Measurements from ENCODE around the gene CYP1A2. TPM values are rescaled to one million over a fixed set of nuclear protein-coding genes. Genes with fewer than 3 reads are reported as not detected.
"Not testable (repeated sequence)": the region's sequence is repeated elsewhere in the genome, so short reads cannot be mapped to it uniquely, and the experiment has no call there.

Gene CYP1A2
- total RNA-seq, 1 donor from 2014 or later = not detected

DNA sequence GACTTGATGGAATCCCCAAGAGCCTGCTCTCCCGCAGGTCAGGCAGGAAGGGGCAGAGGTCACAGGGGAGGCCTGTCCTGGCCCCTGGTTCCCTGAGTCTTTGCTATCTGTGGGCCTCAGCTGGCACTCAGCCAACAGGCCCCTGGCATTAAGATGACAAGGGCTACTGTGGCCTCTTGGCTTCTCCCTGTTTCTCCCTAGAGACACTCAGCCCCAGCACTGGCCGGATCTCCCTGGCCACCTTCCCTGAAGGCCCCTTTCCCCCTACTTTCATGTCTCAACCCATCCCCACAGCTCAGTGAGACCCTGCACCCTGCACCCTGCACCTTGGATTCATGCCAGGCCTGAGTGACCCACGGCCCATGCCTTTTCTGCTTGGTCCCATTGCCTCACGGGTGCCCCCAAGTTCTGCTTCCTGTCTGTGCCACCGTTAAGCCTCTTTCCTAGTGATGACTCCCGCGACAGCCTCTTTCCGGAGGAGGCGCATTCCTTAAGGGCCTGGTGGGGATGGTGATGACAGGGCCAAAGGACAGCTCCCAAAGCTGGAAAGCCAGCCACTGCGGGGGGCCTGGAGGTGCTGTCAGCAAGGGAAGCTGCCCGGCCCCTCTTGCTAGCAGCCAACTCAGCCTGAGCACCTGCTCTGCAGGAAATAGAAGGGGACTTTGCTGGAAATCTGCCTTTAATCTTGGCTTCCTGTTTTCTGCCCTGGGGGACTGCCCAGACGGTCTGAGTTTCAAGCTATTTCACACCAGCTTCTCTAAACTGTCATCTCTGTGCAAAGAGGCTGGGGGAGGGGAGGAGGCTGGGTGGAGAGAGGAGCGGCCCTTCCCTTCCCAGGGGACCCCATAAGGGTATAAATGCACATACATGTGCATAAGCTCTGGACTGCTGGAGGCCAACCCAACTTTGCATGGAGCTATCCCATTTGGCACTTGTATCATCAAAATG, 28.4 kb downstream of the CYP1A2 start:
- peak in 1 of 2 donors; percentile 69 for DNase-seq (ENCODE audit: low read depth in 2 of 2)

DNA sequence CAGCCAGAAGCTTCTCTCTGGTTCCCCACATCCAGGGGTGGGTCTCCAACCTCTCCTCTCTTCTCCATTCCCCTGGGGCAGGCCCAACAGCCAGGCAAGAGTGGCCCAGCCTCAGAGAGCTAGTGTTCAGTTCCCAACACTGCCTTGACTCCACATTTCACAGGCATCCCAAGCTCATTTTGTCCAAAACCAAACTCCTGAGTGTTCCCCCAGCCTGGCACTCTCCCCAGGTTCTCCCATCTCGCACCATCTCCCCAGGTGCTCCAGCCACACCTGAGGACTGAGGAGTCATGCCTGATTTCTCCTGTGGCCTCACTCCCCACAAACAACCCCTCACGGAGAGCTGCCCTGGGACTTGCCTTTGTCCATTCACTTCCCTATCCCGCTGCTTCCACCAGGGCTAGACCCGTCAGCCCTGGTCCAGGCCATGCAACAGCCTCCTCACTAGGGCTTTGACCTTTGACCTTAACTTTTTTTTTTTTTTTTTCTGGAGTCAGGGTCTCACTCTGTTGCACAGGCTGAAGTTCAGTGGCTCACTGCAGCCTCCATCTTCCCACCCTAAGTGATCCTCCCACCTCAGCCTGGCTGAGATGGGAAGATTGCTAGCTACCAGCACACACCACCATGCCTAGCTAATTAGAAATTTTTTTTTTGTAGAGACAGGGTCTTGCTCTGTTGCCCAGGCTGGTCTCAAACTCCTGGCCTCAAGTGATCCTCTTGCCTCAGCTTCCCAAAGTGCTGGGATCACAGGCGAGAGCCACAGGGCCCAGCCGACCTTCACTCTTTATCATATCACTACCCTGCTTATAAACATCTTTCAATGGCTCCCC, 29.3 kb downstream of the CYP1A2 start:
- DNase-seq (ENCODE audit: low read depth in 2 of 2) = no peak

DNA sequence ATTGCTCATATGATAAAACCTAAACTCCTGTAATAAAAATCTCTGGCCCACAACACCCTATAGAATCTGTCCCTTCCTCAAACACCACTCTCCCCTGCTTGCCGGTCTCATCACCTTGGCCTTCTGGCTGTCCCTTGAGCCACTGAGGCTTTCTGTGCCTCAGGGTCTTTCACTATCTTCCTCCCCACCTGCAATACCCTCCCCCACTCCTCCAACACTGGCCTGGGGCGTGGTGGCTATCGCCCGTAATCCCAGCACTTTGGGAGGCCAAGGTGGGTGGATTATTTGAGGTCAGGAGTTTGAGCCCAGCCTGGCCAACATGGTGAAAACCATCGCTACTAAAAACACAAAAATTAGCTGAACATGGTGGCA, 29.9 kb downstream of the CYP1A2 start:
- DNase-seq (ENCODE audit: low read depth in 2 of 2) = no peak

DNA sequence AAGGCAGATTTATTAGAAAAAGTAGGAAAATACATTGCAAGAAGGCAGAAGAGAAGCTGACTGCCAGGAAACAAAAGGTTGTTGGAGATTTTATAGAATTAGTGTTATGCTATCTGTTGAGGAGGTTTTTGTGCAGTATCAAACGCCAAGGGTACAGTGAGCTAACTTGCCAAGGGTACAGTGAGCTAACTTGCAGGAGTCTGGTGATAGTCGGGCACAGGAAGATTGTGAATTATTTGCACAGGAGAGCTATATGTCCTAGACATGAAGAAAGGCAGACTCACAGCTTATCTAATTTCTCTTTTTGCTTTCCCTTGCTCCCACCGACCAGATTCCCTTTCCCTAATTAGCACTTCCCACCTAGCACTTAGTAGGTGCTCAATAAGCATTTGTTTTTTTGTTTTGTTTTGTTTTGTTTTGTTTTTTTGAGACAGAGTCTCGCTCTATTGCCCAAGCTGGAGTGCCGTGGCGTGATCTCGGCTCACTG, 30.6 kb downstream of the CYP1A2 start:
- no peak for DNase-seq (ENCODE audit: low read depth in 2 of 2)

DNA sequence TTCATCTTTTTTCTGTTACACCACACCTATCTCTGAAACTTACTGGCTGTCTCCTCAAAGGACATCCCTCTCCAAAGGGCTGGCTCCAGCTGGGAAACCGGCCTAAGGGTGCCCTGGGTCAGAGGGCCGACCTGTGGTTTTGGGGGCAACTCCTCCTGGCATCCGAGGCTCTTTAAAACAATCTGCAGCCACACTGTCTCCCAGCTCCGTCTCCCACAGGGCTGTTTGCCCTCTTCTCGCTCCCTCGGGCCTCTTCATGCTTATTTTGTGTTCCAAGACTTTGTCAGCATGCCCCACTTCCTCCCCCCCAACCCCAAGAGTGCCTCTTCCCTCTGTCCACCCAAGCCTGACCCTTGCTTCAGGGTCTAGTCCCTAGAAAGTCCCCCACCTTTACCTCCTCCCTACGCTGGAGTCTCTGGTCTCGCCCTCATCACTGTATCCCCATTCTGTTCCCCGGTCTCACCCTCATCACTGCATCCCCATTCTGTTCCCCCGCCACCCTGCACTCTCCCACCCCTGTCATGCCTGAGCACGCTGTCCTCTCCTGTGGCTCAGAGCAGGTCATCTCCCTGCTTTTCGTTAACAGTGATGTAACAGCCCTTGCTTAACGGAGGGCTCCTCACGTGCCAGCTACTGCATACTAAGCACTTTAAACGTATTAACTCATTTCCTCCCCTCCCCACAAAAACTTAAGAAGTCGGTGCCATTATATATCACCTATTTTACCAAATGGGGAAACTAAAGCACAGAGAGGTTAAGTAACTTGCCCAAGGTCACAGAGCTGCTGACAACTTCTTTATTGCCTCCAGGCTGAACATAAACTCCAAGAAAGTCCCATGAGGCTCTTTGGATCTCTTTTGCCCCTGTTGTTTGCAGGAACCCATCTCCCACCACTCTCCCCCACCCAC, 32.1 kb downstream of the CYP1A2 start:
- no peak for DNase-seq (ENCODE audit: low read depth in 2 of 2)

DNA sequence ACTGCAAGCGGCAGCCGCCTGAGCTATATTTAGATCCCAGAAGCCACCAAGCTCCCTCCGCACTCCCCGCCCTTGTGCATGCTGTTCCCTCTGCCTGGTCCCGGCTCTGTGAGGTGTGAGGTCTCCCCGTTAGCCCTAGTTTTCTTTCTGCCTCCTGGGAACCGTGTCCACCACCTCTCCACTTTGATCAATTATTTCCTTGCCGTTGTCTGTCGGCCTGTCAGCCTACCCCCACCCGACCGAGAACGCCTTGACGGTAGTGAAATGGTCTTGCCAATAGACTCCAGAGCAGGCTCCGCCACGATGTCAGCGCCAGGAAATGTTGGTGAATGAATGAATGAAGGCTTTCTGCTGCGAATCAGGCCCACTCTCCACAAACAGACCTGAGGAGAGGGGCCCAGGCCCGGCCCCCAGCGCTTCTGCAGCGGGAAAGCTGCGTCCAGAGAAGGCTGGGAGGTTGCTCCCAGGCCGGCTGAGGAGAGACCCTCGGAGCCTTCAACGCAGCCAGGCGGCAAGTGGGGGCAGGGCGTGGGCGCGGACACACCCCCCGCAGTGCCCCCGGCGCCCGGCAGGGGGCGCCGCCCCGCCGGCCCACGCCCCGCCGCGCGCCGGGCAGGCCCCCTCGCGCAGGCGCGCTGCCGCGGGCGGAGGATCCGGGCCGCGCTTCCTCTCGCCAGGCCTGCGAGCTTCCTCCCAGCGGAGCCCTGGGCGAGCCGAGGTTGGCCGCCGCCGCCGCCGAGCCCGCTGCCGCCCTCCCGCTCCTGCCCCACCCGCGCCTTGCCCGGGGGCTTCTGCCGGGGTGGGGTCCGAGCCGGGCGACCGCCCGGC, 33.0 kb downstream of the CYP1A2 start, which contains the start of gene CSK:
TSS of gene CSK (plus strand) at position 650 of the 828 bp plus-strand sequence. CDS start 16,218 bp downstream, outside the sequence.
- DNase-seq (ENCODE audit: low read depth in 2 of 2) = peak; percentile 71 to 82

DNA sequence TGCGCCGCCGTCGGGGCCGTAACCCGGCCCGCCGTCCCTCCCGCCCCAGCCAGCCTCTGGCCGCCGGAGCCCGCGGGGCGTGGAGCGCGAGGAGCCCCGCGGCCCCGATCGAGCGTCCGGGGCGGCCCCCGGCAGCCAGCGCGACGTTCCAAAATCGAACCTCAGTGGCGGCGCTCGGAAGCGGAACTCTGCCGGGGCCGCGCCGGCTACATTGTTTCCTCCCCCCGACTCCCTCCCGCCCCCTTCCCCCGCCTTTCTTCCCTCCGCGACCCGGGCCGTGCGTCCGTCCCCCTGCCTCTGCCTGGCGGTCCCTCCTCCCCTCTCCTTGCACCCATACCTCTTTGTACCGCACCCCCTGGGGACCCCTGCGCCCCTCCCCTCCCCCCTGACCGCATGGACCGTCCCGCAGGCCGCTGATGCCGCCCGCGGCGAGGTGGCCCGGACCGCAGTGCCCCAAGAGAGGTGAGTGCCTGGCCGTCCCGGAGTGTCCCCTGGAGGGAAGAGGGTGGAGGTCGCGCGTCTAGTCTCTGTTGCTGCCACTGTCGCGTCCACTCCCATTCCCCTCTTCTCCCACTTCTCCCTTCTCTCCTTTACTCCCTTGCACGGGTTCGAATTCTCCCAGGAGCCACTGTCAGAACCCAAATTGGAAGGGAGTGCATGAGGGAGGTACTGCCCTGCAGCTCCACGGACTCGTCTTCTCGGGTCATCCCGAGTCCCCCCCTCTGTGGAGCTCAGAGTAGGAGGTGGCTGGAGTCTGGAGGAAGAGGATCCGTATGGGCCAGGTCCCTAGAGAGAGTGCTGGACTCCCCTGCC, 33.8 kb downstream of the CYP1A2 start:
- DNase-seq (ENCODE audit: low read depth in 2 of 2) = peak; percentile 28 to 38

DNA sequence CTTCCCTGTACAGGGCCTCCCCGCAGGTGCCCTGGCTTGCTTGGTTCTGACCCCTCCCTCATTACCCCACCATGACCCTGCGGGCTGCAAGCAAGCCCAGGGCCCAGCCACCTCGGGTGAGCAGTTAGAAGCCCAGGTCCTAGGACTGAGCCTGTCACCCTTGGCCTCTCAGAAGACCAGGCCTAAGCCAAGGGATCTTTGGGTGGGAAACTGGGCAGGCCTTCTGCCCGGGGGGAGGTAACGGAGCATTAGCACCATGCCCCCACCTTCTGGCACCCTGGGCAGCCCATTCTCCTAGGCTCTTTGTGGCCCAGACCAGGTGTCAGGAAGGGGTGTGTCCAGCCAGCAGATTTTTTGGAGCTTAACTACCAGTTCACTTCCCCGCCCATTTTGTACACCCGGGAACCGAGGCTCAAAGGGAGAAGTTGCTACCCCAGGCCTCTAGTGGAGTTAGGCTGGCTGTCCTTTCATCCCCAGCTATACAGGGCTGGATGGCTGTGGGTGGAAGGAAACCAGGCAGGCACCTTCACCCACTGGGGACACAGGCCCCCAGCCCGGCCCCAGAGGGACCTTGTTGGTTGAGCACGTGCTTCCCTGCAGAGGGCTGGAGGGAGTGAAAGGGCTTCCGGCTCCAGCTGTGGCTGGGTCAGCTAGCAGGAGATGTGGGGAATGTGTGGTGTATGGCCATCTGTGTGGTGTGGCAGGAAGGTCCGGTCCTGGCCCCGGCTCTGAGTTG, 34.6 kb downstream of the CYP1A2 start:
- peak; percentile 40 to 77 for DNase-seq (ENCODE audit: low read depth in 2 of 2)

DNA sequence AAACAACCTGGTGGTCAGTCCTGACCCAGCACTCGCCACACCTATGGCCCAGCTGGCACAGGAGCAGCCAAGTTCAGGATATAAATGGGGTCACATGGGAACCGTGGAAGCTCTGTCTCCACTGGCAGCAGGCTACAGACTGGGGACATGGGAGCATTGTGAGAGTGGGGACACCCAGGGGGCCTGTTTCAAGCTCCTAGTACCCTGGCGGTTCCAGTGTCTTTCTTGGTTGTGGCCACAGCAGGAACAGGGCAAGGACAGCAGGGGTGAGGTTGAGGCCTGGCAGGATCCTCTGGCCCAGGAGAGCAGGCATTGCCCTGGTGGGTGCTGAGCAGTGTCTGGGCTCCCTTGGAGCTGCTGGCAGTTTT, 35.1 kb downstream of the CYP1A2 start:
- no peak for DNase-seq (ENCODE audit: low read depth in 2 of 2)

DNA sequence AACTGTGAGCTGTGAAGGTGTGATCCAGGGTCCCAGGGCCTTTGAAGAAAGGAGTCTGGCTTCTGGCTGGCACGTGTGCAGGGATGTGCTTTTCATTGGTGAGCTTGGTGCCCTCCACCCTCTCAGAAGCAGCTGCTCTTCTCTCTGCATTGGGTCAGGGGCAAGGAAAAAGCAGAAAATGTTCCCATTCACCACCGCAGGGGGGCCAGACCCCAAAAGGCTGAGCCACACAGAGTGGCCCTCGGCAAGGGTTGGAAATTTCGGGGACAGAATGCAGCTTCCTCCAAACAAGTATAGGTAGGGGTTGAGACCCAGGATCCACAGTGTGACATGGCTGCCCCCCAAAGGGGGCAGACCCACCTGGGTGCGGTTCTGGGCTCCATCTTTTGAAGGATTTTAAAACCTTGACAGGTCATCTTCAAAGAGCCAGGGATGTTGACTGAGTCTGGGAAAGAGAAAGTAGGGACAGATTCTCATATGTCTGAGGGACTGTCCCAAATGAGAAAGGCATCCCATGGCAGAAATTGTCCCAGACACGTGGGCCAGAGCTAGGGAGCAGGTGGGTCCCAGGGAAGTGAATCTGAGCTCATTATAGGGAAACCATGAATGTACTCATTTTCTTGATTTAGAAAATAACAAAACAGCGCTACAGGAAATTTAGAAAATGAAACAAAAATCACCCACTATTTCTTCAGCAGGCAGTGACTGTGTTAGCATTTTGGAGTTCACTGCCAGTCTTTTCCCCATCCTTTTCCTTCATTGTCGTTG, 36.0 kb downstream of the CYP1A2 start:
- no peak for DNase-seq (ENCODE audit: low read depth in 2 of 2)

DNA sequence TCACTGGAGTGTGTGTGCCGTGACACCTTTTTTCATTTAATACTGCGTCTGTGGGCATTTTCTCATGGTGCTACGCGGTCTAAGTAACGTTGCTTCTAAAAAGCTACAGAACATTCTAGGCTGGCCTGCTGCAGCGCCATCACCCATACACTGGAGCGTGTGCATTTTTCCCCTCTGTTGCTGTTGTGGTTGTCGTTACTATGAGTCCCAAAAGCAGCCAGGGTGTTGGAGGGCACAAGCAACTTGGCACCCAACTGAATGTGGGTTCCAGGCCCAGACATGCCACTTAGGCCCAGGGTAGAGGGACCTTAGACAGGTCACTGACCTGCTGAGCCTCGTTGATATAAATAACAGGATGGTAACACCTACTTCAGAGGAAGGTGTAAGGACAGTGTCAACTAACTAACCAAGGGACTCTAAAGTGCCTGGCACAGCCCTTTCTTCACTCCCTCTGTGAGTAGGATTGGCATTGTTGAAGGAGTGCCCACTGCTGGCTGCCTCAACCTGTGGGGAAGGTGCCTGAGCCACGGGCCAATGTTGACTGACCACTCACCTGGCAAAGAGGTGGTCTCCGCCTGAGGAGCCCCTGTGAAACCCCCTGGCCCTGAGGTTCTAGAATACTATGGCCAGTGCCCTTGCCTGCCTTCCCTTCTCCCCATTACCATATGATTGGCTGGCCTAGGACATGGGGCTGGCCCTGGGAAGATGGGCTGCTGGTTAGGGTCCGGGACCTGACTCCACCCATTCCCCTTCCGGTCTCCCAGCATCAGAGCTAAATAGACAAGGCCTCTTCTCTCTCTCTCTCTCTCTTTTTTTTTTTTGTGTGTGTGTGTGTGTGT, 36.8 kb downstream of the CYP1A2 start:
- no peak for DNase-seq (ENCODE audit: low read depth in 2 of 2)

DNA sequence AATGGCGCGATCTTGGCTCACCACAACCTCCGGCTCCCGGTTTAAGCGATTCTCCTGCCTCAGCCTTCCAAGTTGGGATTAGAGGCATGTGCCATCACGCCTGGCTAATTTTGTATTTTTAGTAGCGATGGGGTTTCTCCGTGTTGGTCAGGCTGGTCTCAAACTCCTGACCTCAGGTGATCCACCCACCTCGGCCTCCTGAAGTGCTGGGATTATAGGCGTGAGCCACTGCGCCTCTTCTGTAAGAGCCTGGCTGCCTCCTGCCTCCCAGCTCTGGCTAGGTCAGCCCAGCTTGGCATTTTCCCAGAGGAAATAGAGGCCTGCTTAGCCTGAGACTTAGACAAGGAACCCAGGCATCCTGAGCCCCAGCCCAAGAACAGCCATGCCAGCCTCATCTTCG, 37.4 kb downstream of the CYP1A2 start:
- DNase-seq (ENCODE audit: low read depth in 2 of 2) = not testable (repeated sequence)

DNA sequence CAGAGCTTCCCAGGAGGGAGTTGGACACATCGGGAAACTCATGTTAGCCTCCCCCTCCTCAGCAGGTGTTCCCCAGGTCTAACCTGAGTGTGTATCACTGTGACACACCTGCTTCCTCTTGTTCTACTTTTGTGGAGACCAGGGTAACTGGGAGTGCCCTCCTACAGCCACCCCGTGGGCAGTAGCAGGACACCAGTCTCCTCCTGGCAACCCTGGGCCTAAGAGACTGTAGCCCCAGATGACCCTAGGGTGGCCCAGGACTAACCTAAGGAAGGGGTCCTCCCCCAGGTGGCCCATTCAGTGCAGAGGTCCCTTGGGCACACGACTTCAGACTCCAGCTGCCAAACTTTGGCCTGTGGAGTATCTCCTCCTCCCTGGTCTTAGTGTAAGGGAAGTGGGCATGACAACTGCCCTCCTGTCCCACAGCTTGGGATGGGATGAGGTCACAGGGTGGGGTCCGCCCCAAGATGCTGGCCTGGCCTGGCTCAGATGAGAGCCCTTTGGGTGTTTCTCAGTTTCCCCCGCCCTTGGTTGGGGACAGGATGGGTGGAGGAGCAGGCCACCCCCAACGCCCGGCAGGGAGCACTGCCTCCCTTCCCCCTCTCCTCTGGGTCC, 38.0 kb downstream of the CYP1A2 start:
- DNase-seq (ENCODE audit: low read depth in 2 of 2) = no peak

DNA sequence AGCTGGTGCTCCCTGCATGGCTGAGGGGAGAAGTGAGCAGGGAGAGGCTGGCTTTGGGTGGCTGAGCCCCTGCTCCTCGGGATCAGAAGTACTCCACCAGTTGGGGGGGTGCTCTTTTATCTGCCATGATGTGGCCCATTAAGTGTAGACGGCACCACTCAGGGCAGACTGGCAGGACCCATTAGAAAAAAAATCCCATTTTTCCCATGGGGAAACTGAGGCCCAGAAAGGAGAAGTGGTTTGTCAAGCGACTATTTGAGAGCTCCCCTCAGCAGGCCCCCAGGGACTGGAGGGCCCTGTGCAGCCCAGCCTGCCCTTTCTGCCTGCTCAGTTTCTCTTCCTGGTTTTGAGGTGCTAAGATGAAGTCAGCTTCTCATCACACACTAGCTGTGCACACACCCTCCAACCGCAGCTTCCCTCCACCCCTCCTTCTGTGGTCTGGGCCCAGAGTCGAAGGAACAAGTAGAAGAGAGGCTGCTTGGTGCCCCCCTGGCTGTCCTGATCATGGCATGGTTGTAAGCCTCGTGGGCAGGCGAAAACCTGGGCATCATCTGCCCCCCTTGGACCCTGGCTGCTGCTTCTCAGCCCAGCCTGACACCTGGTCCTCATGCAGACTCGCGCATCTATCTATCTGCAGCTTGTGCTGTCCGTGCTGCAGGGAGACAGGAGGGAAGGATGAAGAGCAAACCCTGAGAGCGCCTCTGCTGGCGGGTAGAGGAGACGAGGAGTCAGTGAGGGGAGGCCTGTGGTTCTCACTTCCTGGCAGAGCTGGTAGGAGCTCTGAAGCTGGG, 38.8 kb downstream of the CYP1A2 start:
- DNase-seq (ENCODE audit: low read depth in 2 of 2) = peak; percentile 52 to 55

DNA sequence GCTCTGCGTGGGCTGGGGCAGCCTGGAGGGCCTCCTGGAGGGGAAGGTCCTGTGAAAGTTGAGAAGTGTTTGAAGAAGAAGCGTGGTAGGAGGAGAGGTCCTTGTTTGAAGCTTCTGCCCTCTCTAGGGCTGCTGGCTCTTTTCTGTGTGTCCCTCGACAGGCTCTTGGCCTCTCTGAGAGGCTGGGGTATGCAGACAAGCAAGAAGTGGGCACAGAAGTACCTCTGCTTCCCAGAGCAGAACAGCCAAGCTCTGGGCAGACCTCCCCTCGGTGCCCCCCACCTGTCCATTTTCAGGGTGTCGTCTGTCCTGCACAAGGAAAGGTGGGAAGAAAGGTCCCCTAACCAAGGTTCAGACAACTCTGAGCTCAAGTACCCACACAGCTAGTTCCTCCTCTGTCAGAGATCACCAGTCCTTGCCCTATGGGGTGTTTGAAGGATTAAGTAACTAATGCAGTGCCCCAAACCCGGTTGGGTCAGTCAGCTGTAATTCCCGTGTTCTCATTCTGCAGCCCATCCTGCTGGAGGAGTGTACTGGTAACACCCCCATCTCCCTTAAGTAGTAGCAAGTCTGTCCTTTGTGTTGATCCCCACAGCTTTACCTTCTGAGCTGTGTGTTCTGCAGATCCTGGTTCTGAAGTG, 39.5 kb downstream of the CYP1A2 start:
- DNase-seq (ENCODE audit: low read depth in 2 of 2) = no peak
